ENCODE measurements around the gene SPPL3.

Gene SPPL3

GRCh38 chr12:120854804-120855203 lies 49.4 kb downstream of the SPPL3 start:
- TF ChIP-seq FOXM1 (IDR thresholded peaks at IDR 0.05; ENCODE audit: borderline replicate concordance, low read depth) = no peak
- no peak for TF ChIP-seq ZBTB7A (IDR thresholded peaks at IDR 0.05; ENCODE audit: low read depth)
- TF ChIP-seq NFIC (IDR thresholded peaks at IDR 0.05) = no peak
- TF ChIP-seq MAX (IDR thresholded peaks at IDR 0.05) = no peak
- TF ChIP-seq TCF12 (IDR thresholded peaks at IDR 0.05; ENCODE audit: low read depth) = no peak
- no peak for TF ChIP-seq EGR1 (IDR thresholded peaks at IDR 0.05)
- TF ChIP-seq TAF1 (IDR thresholded peaks at IDR 0.05; ENCODE audit: low read depth) = no peak
- TF ChIP-seq YY1 (IDR thresholded peaks at IDR 0.05; ENCODE audit: low read depth) = no peak
- no peak for TF ChIP-seq CEBPB (IDR thresholded peaks at IDR 0.05)
- no peak for TF ChIP-seq USF1 (IDR thresholded peaks at IDR 0.05)
- TF ChIP-seq EP300 (IDR thresholded peaks at IDR 0.05; ENCODE audit: borderline replicate concordance) = no peak
- TF ChIP-seq TEAD4 (IDR thresholded peaks at IDR 0.05) = no peak
- no peak for TF ChIP-seq REST (IDR thresholded peaks at IDR 0.05; ENCODE audit: low read depth)
- TF ChIP-seq CREB1 (IDR thresholded peaks at IDR 0.05; ENCODE audit: low read depth) = no peak
- no peak for TF ChIP-seq RAD21 (IDR thresholded peaks at IDR 0.05; ENCODE audit: low read depth)

GRCh38 chr12:120853188-120853587 lies 51.0 kb downstream of the SPPL3 start:
- TF ChIP-seq NFIC (IDR thresholded peaks at IDR 0.05) (no peak), CREB1 (IDR thresholded peaks at IDR 0.05; ENCODE audit: low read depth) (no peak), USF1 (IDR thresholded peaks at IDR 0.05) (no peak), REST (IDR thresholded peaks at IDR 0.05; ENCODE audit: low read depth) (no peak), TCF12 (IDR thresholded peaks at IDR 0.05; ENCODE audit: low read depth) (no peak), MAX (IDR thresholded peaks at IDR 0.05) (no peak), CEBPB (IDR thresholded peaks at IDR 0.05) (no peak), ZBTB7A (IDR thresholded peaks at IDR 0.05; ENCODE audit: low read depth) (no peak), TEAD4 (IDR thresholded peaks at IDR 0.05) (no peak), TAF1 (IDR thresholded peaks at IDR 0.05; ENCODE audit: low read depth) (no peak), RAD21 (IDR thresholded peaks at IDR 0.05; ENCODE audit: low read depth) (no peak), YY1 (IDR thresholded peaks at IDR 0.05; ENCODE audit: low read depth) (no peak), EGR1 (IDR thresholded peaks at IDR 0.05) (no peak), FOXM1 (IDR thresholded peaks at IDR 0.05; ENCODE audit: borderline replicate concordance, low read depth) (no peak), EP300 (IDR thresholded peaks at IDR 0.05; ENCODE audit: borderline replicate concordance) (no peak)

- TF ChIP-seq MAX (IDR thresholded peaks at IDR 0.05) (no peak), EP300 (IDR thresholded peaks at IDR 0.05; ENCODE audit: borderline replicate concordance) (no peak), ZBTB7A (IDR thresholded peaks at IDR 0.05; ENCODE audit: low read depth) (no peak), REST (IDR thresholded peaks at IDR 0.05; ENCODE audit: low read depth) (no peak), TAF1 (IDR thresholded peaks at IDR 0.05; ENCODE audit: low read depth) (no peak)
These were observed 52.2 kb downstream of the SPPL3 start for GRCh38 chr12:120851944-120852343.

GRCh38 chr12:120851444-120851843 lies 52.7 kb downstream of the SPPL3 start:
- TF ChIP-seq REST (IDR thresholded peaks at IDR 0.05; ENCODE audit: low read depth) (no peak), MAX (IDR thresholded peaks at IDR 0.05) (no peak), EP300 (IDR thresholded peaks at IDR 0.05; ENCODE audit: borderline replicate concordance) (no peak), FOXM1 (IDR thresholded peaks at IDR 0.05; ENCODE audit: borderline replicate concordance, low read depth) (no peak), TCF12 (IDR thresholded peaks at IDR 0.05; ENCODE audit: low read depth) (no peak), YY1 (IDR thresholded peaks at IDR 0.05; ENCODE audit: low read depth) (no peak), EGR1 (IDR thresholded peaks at IDR 0.05) (no peak), CEBPB (IDR thresholded peaks at IDR 0.05) (no peak), USF1 (IDR thresholded peaks at IDR 0.05) (no peak), ZBTB7A (IDR thresholded peaks at IDR 0.05; ENCODE audit: low read depth) (no peak), TEAD4 (IDR thresholded peaks at IDR 0.05) (no peak), RAD21 (IDR thresholded peaks at IDR 0.05; ENCODE audit: low read depth) (no peak)
